Medulla oblongata (tissue), 1 donor: ENCODE data around the gene A1BG.

Source experiments
- DNase-seq: peaks from one replicate; pipeline ENCODE4 v3.0.0-alpha.2; 2015; ENCODE audit errors: extremely low spot score

The A1BG gene

DNA sequence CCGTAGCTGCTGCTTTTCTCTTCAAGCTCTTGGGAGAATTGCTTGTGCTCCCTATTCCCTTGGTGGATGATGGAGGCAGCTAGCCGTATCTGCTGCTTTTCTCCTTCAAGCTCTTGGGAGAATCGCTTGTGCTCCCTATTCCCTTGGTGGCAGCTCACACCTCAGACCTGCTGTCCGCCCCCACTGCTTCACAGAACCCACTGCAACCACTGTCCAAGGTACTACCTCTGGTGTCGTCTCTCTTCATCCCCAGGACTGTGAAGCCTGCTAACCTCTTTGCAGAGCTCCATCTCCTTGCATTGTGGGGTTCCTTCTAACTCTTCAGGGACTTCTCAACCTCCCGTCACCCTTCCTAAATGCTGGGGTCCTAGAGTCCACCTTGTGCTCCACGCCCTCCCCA lies 52.7 kb downstream of the A1BG start:
- DNase-seq: no peak

DNA sequence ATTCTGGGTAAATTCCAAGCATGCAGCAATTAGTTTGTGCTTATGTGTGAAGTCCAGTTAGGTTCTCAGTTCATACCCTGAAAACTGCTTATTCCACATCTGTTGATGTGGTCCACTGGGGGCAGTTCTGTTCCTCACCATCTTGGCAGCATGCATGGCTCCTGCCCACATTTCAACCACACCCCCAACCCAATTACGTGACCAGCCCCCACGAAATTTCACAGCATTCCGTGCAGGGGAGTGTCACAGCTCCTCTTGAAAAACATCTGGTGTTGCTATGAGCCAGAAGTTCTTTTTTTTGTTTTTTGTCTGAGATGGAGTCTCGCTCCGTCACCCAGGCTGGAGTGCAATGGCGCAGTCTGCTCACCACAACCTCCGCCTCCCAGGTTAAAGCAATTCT lies 57.2 kb downstream of the A1BG start:
- DNase-seq: no peak
